ENCODE data around the gene CMSS1.

The CMSS1 gene

GRCh38 chr3:100106531-100107141, 289.0 kb downstream of the CMSS1 start:
- peaks cover 33% of the 10 kb centered on the region for H3K4me1 ChIP-seq (ENCODE audit: control insufficient read depth, insufficient read depth, low read length, unreplicated experiment)
- no peaks in the 10 kb centered on the region for H3K36me3 ChIP-seq (ENCODE audit: insufficient read depth, low read length)
- H3K27me3 ChIP-seq (ENCODE audit: insufficient read depth, low read length): no peaks in the 10 kb centered on the region
- H3K27ac ChIP-seq (ENCODE audit: low read depth, low read length): no peak overlapping the region
- H3K4me3 ChIP-seq (ENCODE audit: low read depth, low read length): no peak overlapping the region
- H2AFZ ChIP-seq (ENCODE audit: low read length, unreplicated experiment): no peak overlapping the region
- H3K79me2 ChIP-seq (ENCODE audit: control insufficient read depth, insufficient read depth, low read length, unreplicated experiment): no peaks in the 10 kb centered on the region

- Histone ChIP-seq H3K36me3 (ENCODE audit: insufficient read depth, low read length) (no peaks in the 10 kb centered on the region), H3K27ac (ENCODE audit: low read depth, low read length) (no peak overlapping the region), H3K4me3 (ENCODE audit: low read depth, low read length) (no peak overlapping the region), H3K4me1 (ENCODE audit: control insufficient read depth, insufficient read depth, low read length, unreplicated experiment) (peaks cover 33% of the 10 kb centered on the region), H2AFZ (ENCODE audit: low read length, unreplicated experiment) (no peak overlapping the region), H3K79me2 (ENCODE audit: control insufficient read depth, insufficient read depth, low read length, unreplicated experiment) (no peaks in the 10 kb centered on the region), H3K27me3 (ENCODE audit: insufficient read depth, low read length) (no peaks in the 10 kb centered on the region)
These were observed 289.7 kb downstream of the CMSS1 start for GRCh38 chr3:100107221-100107814.

- no peak overlapping the region for H3K27ac ChIP-seq (ENCODE audit: low read depth, low read length)
- no peak overlapping the region for H2AFZ ChIP-seq (ENCODE audit: low read length, unreplicated experiment)
- H3K36me3 ChIP-seq (ENCODE audit: insufficient read depth, low read length): no peaks in the 10 kb centered on the region
- peaks cover 33% of the 10 kb centered on the region for H3K4me1 ChIP-seq (ENCODE audit: control insufficient read depth, insufficient read depth, low read length, unreplicated experiment)
- H3K79me2 ChIP-seq (ENCODE audit: control insufficient read depth, insufficient read depth, low read length, unreplicated experiment): no peaks in the 10 kb centered on the region
- H3K27me3 ChIP-seq (ENCODE audit: insufficient read depth, low read length): no peaks in the 10 kb centered on the region
- H3K4me3 ChIP-seq (ENCODE audit: low read depth, low read length): no peak overlapping the region
These were observed 290.9 kb downstream of the CMSS1 start for GRCh38 chr3:100108464-100109079.

GRCh38 chr3:100110162-100110561, 292.5 kb downstream of the CMSS1 start:
- Histone ChIP-seq H3K27me3 (ENCODE audit: insufficient read depth, low read length) (no peaks in the 10 kb centered on the region), H2AFZ (ENCODE audit: low read length, unreplicated experiment) (no peak overlapping the region), H3K4me3 (ENCODE audit: low read depth, low read length) (no peak overlapping the region), H3K36me3 (ENCODE audit: insufficient read depth, low read length) (no peaks in the 10 kb centered on the region), H3K79me2 (ENCODE audit: control insufficient read depth, insufficient read depth, low read length, unreplicated experiment) (no peaks in the 10 kb centered on the region), H3K27ac (ENCODE audit: low read depth, low read length) (no peak overlapping the region), H3K4me1 (ENCODE audit: control insufficient read depth, insufficient read depth, low read length, unreplicated experiment) (peaks cover 22% of the 10 kb centered on the region)

- no peaks in the 10 kb centered on the region for H3K36me3 ChIP-seq (ENCODE audit: insufficient read depth, low read length)
These were observed 294.1 kb downstream of the CMSS1 start for GRCh38 chr3:100111728-100112127.

GRCh38 chr3:100113723-100114412, 296.2 kb downstream of the CMSS1 start:
- no peaks in the 10 kb centered on the region for H3K36me3 ChIP-seq (ENCODE audit: insufficient read depth, low read length)
- H3K27ac ChIP-seq (ENCODE audit: low read depth, low read length): no peak overlapping the region
- no peak overlapping the region for H3K4me3 ChIP-seq (ENCODE audit: low read depth, low read length)
- H2AFZ ChIP-seq (ENCODE audit: low read length, unreplicated experiment): no peak overlapping the region
- no peaks in the 10 kb centered on the region for H3K27me3 ChIP-seq (ENCODE audit: insufficient read depth, low read length)
- H3K4me1 ChIP-seq (ENCODE audit: control insufficient read depth, insufficient read depth, low read length, unreplicated experiment): no peaks in the 10 kb centered on the region
- H3K79me2 ChIP-seq (ENCODE audit: control insufficient read depth, insufficient read depth, low read length, unreplicated experiment): no peaks in the 10 kb centered on the region

More at GRCh38 chr3:100111728-100112127, 294.1 kb downstream of the CMSS1 start:
- no peaks in the 10 kb centered on the region for H3K79me2 ChIP-seq (ENCODE audit: control insufficient read depth, insufficient read depth, low read length, unreplicated experiment)
- no peak overlapping the region for H3K27ac ChIP-seq (ENCODE audit: low read depth, low read length)
- no peak overlapping the region for H3K4me3 ChIP-seq (ENCODE audit: low read depth, low read length)
- H3K4me1 ChIP-seq (ENCODE audit: control insufficient read depth, insufficient read depth, low read length, unreplicated experiment): peaks cover 6% of the 10 kb centered on the region
- no peak overlapping the region for H2AFZ ChIP-seq (ENCODE audit: low read length, unreplicated experiment)
- H3K27me3 ChIP-seq (ENCODE audit: insufficient read depth, low read length): no peaks in the 10 kb centered on the region

GRCh38 chr3:100114413-100115030, 296.9 kb downstream of the CMSS1 start, which contains the start of gene FILIP1L:
Gene FILIP1L (minus strand): TSS chr3:100114501.
- no peak within 1 kb of the TSS for H3K4me3 ChIP-seq (ENCODE audit: low read depth, low read length)
- no peaks in the 10 kb centered on the region for H3K4me1 ChIP-seq (ENCODE audit: control insufficient read depth, insufficient read depth, low read length, unreplicated experiment)
- H3K79me2 ChIP-seq (ENCODE audit: control insufficient read depth, insufficient read depth, low read length, unreplicated experiment): no peaks in the 10 kb centered on the region
- H3K27me3 ChIP-seq (ENCODE audit: insufficient read depth, low read length): no peaks in the 10 kb centered on the region
- H3K36me3 ChIP-seq (ENCODE audit: insufficient read depth, low read length): no peaks in the 10 kb centered on the region
- H2AFZ ChIP-seq (ENCODE audit: low read length, unreplicated experiment): no peak within 1 kb of the TSS
- H3K27ac ChIP-seq (ENCODE audit: low read depth, low read length): no peak within 1 kb of the TSS

GRCh38 chr3:100117093-100117492, 299.4 kb downstream of the CMSS1 start:
- Histone ChIP-seq H3K27ac (ENCODE audit: low read depth, low read length) (no peak overlapping the region), H3K79me2 (ENCODE audit: control insufficient read depth, insufficient read depth, low read length, unreplicated experiment) (no peaks in the 10 kb centered on the region), H3K4me1 (ENCODE audit: control insufficient read depth, insufficient read depth, low read length, unreplicated experiment) (no peaks in the 10 kb centered on the region), H2AFZ (ENCODE audit: low read length, unreplicated experiment) (no peak overlapping the region), H3K27me3 (ENCODE audit: insufficient read depth, low read length) (no peaks in the 10 kb centered on the region), H3K36me3 (ENCODE audit: insufficient read depth, low read length) (no peaks in the 10 kb centered on the region), H3K4me3 (ENCODE audit: low read depth, low read length) (no peak overlapping the region)

GRCh38 chr3:100120012-100120411, 302.4 kb downstream of the CMSS1 start:
- Histone ChIP-seq H3K79me2 (ENCODE audit: control insufficient read depth, insufficient read depth, low read length, unreplicated experiment) (no peaks in the 10 kb centered on the region), H2AFZ (ENCODE audit: low read length, unreplicated experiment) (no peak overlapping the region), H3K27me3 (ENCODE audit: insufficient read depth, low read length) (no peaks in the 10 kb centered on the region), H3K36me3 (ENCODE audit: insufficient read depth, low read length) (no peaks in the 10 kb centered on the region), H3K4me3 (ENCODE audit: low read depth, low read length) (no peak overlapping the region), H3K4me1 (ENCODE audit: control insufficient read depth, insufficient read depth, low read length, unreplicated experiment) (no peaks in the 10 kb centered on the region), H3K27ac (ENCODE audit: low read depth, low read length) (no peak overlapping the region)

- Histone ChIP-seq H3K79me2 (ENCODE audit: control insufficient read depth, insufficient read depth, low read length, unreplicated experiment) (no peaks in the 10 kb centered on the region), H3K36me3 (ENCODE audit: insufficient read depth, low read length) (no peaks in the 10 kb centered on the region), H3K4me3 (ENCODE audit: low read depth, low read length) (no peak overlapping the region), H3K4me1 (ENCODE audit: control insufficient read depth, insufficient read depth, low read length, unreplicated experiment) (no peaks in the 10 kb centered on the region), H3K27ac (ENCODE audit: low read depth, low read length) (no peak overlapping the region), H2AFZ (ENCODE audit: low read length, unreplicated experiment) (no peak overlapping the region), H3K27me3 (ENCODE audit: insufficient read depth, low read length) (no peaks in the 10 kb centered on the region)
These were observed 303.0 kb downstream of the CMSS1 start for GRCh38 chr3:100120693-100121092.

Data from ACC112 (cell line).